PC-3 (cell line): ENCODE measurements around the gene NRAP.

ENCODE experiments used
- CTCF ChIP-seq: fragments of 300-600 bp; sonication (generic); conservative IDR thresholded peaks from 2 replicates; pipeline ENCODE4 v1.5.1; 2017; ENCODE audit warnings: antibody characterized with exemption, low read depth, mild to moderate bottlenecking, low read length
- EZH2 ChIP-seq: fragments of 300-600 bp; sonication (generic); IDR thresholded peaks from one replicate; pipeline ENCODE4 v1.6.1; 2017; ENCODE audit warnings: antibody characterized with exemption, mild to moderate bottlenecking, low read length; ENCODE audit not compliant: unreplicated experiment
- EZH2phosphoT487 ChIP-seq: fragments of 300-600 bp; sonication (generic); IDR thresholded peaks from 2 replicates; pipeline ENCODE4 v1.6.1; 2018; ENCODE audit warnings: mild to moderate bottlenecking, antibody characterized with exemption, low read length, borderline replicate concordance

GRCh38 chr10:113550365-113550764, 113.5 kb downstream of the NRAP start:
- TF ChIP-seq CTCF = no peak
- TF ChIP-seq EZH2 = no peak
- no peak for TF ChIP-seq EZH2phosphoT487
